GM12801 (cell line): ENCODE data around the gene RING1.

Experiments used
- TF ChIP-seq, protein P1 (sequence below): IDR thresholded peaks from one replicate; pipeline ENCODE4 v1.5.1; 2011; ENCODE audit warnings: control low read depth; ENCODE audit not compliant: insufficient read length; ENCODE audit errors: extremely low read depth

Gene RING1

DNA sequence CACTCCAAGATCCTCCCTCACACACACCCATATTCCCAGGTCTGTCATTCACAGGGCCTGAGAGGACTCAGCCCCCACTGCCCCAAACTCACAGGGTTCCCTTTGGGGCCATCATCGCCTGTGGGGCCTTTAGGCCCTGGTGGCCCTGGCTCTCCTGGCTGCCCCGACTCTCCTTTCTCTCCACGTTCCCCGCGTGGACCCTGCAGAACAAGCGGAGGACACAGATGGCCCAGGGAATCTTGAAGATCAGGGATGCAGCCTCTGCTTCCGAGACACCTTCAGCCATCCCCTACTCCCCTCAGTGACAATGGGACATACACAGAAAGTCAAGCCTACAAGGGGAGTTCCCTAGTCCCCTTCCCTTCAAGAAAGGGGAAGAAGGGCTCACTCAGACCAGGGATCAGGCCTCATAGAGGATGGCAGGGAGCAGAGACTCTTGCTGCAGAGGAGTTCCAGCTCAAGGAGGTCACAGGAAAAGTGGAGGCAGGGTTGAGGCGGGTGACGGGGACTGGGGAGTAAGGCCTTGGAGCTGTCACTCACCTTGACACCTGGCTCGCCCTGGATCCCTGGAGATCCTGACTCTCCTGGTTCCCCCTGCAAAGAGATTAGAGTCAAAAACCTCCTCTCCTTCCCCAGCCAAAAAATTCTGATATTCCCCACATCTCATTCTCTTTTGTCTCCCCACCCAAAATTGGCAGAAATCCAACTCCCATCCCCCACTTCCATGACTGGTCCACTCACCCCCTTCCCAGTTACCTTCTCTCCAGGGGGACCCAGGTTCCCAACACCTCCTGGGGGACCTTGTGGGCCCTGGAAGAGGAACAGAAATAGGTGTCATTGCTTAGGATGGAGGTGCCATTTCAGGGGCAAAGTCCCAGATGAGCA, 38.8 kb upstream of the RING1 start:
- TF ChIP-seq, protein P1, sequence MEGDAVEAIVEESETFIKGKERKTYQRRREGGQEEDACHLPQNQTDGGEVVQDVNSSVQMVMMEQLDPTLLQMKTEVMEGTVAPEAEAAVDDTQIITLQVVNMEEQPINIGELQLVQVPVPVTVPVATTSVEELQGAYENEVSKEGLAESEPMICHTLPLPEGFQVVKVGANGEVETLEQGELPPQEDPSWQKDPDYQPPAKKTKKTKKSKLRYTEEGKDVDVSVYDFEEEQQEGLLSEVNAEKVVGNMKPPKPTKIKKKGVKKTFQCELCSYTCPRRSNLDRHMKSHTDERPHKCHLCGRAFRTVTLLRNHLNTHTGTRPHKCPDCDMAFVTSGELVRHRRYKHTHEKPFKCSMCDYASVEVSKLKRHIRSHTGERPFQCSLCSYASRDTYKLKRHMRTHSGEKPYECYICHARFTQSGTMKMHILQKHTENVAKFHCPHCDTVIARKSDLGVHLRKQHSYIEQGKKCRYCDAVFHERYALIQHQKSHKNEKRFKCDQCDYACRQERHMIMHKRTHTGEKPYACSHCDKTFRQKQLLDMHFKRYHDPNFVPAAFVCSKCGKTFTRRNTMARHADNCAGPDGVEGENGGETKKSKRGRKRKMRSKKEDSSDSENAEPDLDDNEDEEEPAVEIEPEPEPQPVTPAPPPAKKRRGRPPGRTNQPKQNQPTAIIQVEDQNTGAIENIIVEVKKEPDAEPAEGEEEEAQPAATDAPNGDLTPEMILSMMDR = no peak

DNA sequence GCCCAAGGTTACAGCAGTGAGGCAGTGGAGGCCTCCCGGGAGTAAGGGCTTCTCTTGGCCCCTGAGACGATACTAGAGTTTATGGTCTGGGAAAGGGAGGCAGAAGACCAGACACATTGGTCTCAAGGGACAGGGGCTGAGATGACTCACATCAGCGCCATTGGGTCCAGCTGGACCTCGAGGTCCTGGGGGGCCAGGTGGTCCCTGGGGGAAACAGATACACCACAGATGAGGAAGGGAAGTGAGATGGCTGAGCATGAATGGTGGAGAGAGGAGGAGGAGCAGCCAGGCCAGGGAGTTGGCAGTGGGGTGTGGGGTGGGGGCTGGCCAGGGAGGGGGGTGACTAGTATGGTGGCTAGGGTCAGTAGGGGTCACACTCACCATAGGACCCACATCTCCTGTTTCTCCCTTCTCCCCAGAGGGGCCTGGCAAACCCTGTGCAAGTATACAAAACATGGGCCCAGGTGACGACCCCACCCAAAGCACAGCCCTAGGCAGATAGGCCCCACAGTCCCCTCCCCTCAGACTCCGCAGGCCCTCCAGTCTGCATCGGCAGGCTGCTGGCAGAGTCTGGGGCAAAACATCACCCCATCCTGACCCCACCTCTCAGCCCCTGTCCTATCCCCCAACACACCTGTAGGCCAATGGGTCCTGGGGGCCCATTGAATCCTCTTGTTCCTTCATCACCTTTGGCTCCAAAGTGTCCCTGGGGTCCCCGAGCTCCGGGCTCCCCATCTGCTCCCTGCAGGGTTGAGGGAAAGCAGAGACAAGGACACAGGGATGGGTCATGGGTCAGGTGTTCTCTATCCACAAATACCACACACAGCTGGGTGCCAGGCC, 37.9 kb upstream of the RING1 start:
- TF ChIP-seq, protein P1 = no peak

DNA sequence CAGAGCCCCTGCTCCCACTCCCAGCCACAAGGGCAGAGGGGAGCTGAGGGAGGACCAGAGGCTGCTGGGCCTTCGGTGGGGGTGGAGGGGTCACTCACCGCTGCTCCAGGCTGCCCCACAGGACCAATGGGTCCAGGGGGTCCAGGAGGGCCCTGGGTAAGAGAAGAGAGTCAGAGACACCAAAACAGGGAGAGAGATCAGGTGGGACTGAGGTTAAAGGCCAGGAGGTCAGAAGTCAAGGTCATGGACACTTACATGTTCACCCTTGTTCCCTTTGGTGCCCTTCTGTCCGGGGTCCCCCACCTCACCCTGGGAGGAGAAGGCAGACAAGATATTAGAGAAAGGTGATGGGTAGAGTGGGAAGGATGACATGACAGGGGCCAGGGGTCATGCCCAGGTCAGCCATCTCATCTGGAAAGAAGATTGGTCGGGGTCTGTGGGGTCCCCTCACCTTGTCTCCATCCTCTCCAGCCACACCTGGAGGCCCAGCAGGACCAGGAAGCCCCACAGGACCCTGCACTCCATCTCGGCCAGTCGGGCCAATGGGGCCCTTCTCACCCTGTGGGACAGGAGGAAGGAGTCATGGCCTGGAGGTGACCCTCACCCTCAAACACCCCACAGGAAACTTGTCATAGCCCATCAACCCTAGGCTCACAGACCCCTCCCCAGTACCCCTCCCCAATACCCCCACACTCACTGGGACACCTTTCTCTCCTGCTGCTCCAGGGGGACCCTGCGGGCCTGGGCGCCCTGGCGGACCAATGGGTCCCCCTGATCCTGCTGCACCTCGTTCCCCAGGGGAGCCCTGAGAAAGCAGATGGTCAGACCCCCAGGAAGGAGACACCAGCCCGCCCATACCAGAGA, 37.1 kb upstream of the RING1 start:
- TF ChIP-seq, protein P1 = no peak

DNA sequence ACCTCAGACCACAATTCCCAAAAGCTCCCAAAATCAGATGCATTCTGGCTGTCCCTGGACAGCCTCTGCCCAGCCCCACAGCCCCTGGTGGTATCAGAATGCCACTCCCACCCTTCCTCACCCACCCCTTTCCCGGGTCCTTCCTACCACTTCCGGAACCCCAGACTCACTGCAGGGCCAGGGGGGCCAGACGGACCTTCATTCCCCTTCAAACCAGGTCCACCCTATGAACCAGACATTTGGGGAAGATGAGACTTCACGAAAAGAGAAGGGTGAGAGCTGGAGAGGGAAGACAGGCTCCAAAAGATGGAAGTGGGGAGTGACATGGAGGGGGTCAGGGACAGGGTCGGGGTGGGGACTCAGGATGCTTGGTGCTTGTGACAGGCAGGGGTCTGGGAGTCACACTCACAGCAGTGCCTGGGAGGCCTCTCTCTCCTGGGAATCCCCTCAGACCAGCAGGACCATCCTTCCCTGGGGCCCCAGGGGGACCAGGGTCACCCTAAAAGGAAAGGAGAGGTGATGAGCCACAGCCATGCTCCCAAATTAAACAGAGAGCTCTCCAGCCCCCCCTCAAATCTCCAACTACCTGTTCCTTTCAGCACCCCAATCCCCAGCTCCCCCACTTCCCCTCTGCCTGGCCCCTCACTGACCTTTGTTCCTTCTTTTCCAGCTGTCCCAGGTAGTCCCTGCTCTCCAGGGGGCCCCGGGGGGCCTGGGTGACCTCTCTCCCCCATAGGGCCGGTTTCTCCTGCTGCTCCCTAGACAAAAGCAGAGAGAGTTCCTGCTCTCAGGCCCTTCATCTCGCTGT, 36.2 kb upstream of the RING1 start:
- TF ChIP-seq, protein P1 = no peak

DNA sequence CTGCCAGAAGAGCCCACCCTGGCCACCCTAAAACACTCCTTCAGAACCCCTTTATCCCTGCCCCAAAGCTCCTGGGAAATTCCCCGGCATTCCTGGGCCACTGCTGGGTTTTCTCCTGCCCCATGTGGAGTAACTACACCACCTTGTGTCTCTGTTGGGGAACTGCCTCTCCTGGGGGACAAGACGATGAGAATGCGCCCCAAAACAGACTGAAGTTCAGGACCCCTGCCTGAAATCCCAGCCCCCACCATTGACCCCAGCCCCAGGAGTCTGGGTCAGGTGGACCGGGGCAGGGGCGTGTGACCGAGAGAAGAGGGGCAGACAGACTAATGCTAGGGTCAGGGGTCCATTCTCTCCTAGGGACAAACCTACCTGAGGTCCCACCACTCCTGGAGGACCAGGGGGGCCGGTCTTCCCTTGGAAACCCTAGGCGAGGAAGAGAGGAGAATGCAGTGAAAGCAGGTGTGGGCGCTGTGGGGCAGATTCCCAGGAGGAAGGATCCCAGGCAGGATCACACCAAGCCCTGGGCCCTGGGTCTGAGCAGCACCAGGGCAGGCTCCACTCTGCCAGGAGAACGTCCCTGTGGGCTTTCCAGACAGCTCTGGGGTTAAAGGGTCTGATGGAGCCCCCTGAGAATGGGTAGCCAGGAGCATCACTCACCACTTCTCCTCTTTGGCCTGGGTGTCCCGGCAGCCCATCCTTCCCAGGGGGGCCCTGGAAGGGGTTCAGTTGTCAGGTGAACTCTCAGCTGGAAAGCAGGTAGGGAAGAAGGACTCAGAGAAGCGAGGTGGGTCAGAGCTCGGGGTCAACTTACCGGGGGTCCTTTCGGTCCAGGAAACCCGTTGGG, 35.4 kb upstream of the RING1 start:
- TF ChIP-seq, protein P1 = no peak

DNA sequence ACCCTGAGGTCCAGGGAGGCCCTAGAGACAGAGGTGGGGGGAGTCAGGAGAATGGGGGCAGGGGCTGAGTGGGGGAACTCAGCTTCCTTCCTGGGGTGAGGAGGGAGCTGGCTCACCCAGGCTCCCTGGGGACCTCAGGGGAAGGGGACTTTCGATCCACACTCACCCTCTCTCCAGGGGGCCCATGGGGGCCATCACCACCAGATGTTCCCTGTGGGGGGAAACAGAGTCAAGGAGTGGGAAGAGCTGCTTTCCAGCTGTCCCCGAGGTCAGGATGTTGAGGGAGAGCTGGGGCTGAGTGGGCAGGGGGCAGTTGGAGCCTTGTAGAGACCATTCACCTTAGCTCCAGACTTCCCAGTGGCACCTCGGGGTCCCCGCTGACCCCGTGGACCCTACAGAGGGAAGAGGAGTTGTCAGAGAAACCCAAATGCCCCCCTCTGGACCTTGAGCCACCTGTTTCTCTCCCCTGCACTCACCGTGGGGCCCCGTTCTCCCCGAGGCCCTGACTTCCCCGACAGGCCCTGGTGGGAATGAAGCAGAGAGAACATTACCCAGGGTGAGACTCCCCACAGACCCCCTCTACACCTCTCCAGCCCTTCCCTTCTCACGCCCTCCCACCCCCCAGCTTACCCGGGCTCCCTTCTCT, 34.6 kb upstream of the RING1 start:
- TF ChIP-seq, protein P1 = no peak
